Effector memory CD4-positive, alpha-beta T cell (primary cell): ENCODE results near the gene DUSP22.

Source experiments
- DNase-seq, 3 donors: peaks; one replicate each; pipeline ENCODE4 v3.0.0-alpha.2; 2020
- H3K27ac ChIP-seq: 2 replicates; pipeline ENCODE4 v1.7.0; 2013; ENCODE audit warnings: mild to moderate bottlenecking, low read length, moderate library complexity; ENCODE audit not compliant: insufficient read depth, poor library complexity, severe bottlenecking
- H3K27me3 ChIP-seq: replicated peaks from 2 replicates; pipeline ENCODE4 v1.7.0; 2013; ENCODE audit warnings: mild to moderate bottlenecking, low read length; ENCODE audit not compliant: insufficient read depth, control insufficient read depth, poor library complexity, severe bottlenecking
- H3K36me3 ChIP-seq: 2 replicates; pipeline ENCODE4 v1.7.0; 2013; ENCODE audit warnings: mild to moderate bottlenecking, low read length, moderate library complexity; ENCODE audit not compliant: control insufficient read depth, insufficient read depth
- H3K4me1 ChIP-seq: 2 replicates; pipeline ENCODE4 v1.7.0; 2013; ENCODE audit warnings: low read length, mild to moderate bottlenecking; ENCODE audit not compliant: control insufficient read depth, insufficient read depth, poor library complexity, severe bottlenecking
- H3K4me3 ChIP-seq: 2 replicates; pipeline ENCODE4 v1.7.0; 2013; ENCODE audit warnings: low read length, low read depth, mild to moderate bottlenecking; ENCODE audit not compliant: insufficient read depth, poor library complexity, severe bottlenecking
- H3K9me3 ChIP-seq: 2 replicates; pipeline ENCODE4 v1.7.0; 2013; ENCODE audit warnings: mild to moderate bottlenecking, low read length, moderate library complexity; ENCODE audit not compliant: control insufficient read depth

Gene DUSP22

GRCh38 chr6:332671-333070, 40.4 kb downstream of the DUSP22 start:
- Histone ChIP-seq H3K27ac (no peak overlapping the region), H3K9me3 (no peaks in the 10 kb centered on the region), H3K36me3 (no peaks in the 10 kb centered on the region), H3K4me1 (peaks cover 6% of the 10 kb centered on the region), H3K4me3 (no peak overlapping the region), H3K27me3 (no peaks in the 10 kb centered on the region)
- no peak for DNase-seq

DNA sequence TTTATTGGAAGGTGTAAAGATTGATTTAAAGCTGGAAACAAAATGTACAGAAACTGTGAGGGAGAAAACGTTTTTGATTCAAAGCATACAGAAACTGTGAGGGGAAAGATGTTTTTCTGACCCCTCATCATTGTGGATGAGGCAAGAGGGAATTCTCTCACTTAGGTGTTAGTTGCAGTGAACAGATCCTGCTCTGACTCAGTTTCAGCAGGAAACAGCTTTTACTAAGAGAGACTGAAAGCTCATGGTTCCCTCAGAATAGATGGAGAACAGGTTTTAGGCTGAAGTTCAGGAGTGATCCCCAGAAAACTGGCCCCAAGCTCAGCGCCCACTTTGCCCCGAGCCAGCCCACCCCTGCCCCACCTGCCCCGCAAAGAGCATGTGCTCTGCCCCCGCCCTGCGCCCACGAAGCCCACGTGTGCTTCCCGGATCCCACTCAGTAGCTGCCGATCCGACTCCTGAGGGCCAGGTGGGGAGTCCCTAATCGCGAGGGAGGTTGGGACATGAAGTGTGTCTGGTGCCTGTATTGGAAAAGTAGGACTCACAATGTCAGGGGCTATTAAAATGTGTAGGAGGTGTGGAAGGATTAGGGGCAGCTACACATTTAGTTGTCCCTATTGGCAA, 41.2 kb downstream of the DUSP22 start:
- peaks cover 6% of the 10 kb centered on the region for H3K4me1 ChIP-seq
- no peaks in the 10 kb centered on the region for H3K36me3 ChIP-seq
- H3K27me3 ChIP-seq, result no peaks in the 10 kb centered on the region
- DNase-seq, result no peak
- H3K27ac ChIP-seq, result no peak overlapping the region
- no peaks in the 10 kb centered on the region for H3K9me3 ChIP-seq
- H3K4me3 ChIP-seq, result no peak overlapping the region

DNA sequence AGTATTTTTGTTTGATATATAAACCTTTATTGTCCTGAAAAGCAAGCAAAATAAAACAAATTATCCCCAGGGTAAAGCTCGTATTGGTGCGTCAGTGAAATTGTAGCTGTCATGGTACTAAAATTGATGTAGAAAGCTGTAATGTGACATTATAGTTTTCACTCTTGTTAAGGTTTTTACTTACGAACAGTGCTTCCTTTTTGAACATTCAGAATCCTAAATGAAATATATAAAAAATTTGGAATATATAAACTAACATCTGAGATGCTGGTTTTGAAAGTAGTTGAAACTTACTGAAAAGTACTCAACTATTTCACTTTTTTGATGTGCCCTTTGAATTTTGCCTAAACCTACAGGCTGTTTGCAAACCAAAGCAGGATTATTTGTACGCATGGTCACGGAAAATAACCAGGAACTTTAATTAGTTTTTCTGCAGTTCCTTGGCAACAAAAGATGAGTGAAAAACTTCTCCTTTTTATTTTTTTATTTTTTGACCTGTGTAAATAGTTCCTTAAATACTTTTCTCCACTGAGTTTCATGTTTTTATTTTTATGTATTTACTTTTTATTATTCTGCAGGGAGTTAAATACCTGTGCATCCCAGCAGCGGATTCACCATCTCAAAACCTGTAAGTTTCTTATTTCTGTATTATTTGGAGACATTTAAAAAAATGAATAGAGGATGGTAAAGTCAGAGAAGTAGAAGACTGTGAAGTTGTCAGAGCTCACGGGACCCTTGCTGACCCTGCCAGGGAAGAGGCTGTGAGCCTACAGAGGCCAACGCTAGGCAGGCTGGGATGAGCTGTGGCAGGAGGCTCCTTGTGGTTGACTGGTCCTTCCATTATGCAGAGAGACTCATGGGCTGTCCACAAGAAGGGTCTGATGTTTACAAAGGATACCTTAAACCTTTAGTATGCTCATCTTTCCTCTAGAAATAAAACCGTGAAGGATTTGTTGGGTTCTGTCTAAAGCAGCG, 42.5 kb downstream of the DUSP22 start:
- Histone ChIP-seq H3K27ac (no peak overlapping the region), H3K27me3 (no peaks in the 10 kb centered on the region), H3K4me3 (no peak overlapping the region), H3K4me1 (peaks cover 6% of the 10 kb centered on the region), H3K9me3 (no peaks in the 10 kb centered on the region), H3K36me3 (no peaks in the 10 kb centered on the region)
- DNase-seq, result no peak

- H3K36me3 ChIP-seq, result no peaks in the 10 kb centered on the region
- H3K9me3 ChIP-seq, result no peaks in the 10 kb centered on the region
- no peak overlapping the region for H3K4me3 ChIP-seq
- no peaks in the 10 kb centered on the region for H3K27me3 ChIP-seq
- no peak for DNase-seq
- no peak overlapping the region for H3K27ac ChIP-seq
- H3K4me1 ChIP-seq, result peaks cover 6% of the 10 kb centered on the region
These were observed 43.3 kb downstream of the DUSP22 start for GRCh38 chr6:335572-335971.

GRCh38 chr6:336159-337114, 44.1 kb downstream of the DUSP22 start:
- DNase-seq, result no peak
- H3K36me3 ChIP-seq, result no peaks in the 10 kb centered on the region
- H3K9me3 ChIP-seq, result no peaks in the 10 kb centered on the region
- H3K4me1 ChIP-seq, result peaks cover 6% of the 10 kb centered on the region
- no peak overlapping the region for H3K27ac ChIP-seq
- H3K27me3 ChIP-seq, result no peaks in the 10 kb centered on the region
- H3K4me3 ChIP-seq, result no peak overlapping the region

DNA sequence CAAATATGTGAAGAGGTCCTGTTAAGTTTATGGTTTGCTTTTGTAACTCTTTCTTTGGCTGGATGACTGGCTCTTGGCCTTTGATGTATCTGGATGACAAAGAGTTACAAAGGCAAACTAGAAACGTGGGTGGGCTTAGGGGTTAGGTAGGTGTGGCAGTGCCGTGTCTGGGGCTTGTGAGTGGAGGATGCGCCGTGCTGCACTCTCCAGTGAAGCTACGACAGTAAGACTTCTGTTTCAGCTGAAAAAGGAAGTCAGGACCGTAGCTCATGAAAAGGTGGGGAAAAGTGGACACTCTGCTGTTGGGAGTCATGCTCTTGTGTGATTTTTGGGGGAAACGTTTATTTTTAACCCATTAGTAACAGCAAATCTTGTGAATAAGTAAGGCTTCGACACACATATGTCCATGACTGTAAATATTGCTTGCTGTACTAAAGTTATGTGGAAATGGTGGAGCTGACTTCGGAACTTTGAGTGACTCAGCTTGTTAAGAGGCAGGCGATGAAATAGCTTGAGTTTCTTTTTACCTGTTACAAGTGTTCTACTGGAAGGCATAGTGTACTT, 45.6 kb downstream of the DUSP22 start:
- Histone ChIP-seq H3K27me3 (no peaks in the 10 kb centered on the region), H3K4me1 (peaks cover 6% of the 10 kb centered on the region), H3K27ac (no peak overlapping the region), H3K4me3 (no peak overlapping the region), H3K36me3 (no peaks in the 10 kb centered on the region), H3K9me3 (no peaks in the 10 kb centered on the region)
- DNase-seq, result no peak

DNA sequence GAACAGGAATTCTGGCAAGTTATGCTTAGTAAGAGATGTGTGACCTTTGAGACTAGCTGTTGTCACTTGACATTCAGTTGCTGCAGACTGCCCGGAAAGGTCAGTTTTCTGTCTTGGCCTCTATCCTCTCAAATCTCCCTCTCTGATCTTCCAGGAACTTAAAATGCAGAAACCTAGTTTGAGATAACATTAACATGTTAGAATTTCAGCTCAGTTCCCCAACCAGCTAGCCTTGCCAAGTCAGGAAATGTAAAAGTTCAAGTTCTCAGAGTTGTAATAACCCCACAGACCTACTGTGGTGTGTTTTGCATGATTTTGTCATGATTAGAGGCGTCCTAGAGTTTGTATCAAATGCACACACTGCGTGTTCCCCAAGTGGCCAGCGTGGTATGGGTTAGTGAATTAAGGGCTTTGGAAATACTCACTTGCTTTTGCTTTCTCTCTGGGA, 46.6 kb downstream of the DUSP22 start:
- Histone ChIP-seq H3K9me3 (no peaks in the 10 kb centered on the region), H3K27me3 (no peaks in the 10 kb centered on the region), H3K4me3 (no peak overlapping the region), H3K27ac (no peak overlapping the region), H3K4me1 (peaks cover 6% of the 10 kb centered on the region), H3K36me3 (no peaks in the 10 kb centered on the region)
- no peak for DNase-seq

- H3K36me3 ChIP-seq, result no peaks in the 10 kb centered on the region
- peaks cover 6% of the 10 kb centered on the region for H3K4me1 ChIP-seq
- no peak for DNase-seq
- H3K4me3 ChIP-seq, result no peak overlapping the region
- no peak overlapping the region for H3K27ac ChIP-seq
- no peaks in the 10 kb centered on the region for H3K27me3 ChIP-seq
- H3K9me3 ChIP-seq, result no peaks in the 10 kb centered on the region
These were observed 47.2 kb downstream of the DUSP22 start for GRCh38 chr6:339480-339879.

- Histone ChIP-seq H3K27ac (no peak overlapping the region), H3K36me3 (no peaks in the 10 kb centered on the region), H3K27me3 (no peaks in the 10 kb centered on the region), H3K4me3 (no peak overlapping the region), H3K4me1 (peaks cover 6% of the 10 kb centered on the region), H3K9me3 (no peaks in the 10 kb centered on the region)
- DNase-seq, result no peak
These were observed 48.1 kb downstream of the DUSP22 start for GRCh38 chr6:340186-340955.
